GM12892 (cell line): ENCODE data around the gene KCNIP2.

Source experiments
- POLR2A ChIP-seq: IDR thresholded peaks from 2 replicates; pipeline ENCODE4 v1.6.1; 2011; ENCODE audit warnings: low read depth, low read length, control low read depth
- POLR2AphosphoS5 ChIP-seq: IDR thresholded peaks from 2 replicates; pipeline ENCODE4 v1.6.1; 2011; ENCODE audit warnings: low read depth, low read length, control low read depth
- TAF1 ChIP-seq: IDR thresholded peaks from 2 replicates; pipeline ENCODE4 v1.6.1; 2011; ENCODE audit warnings: low read depth, mild to moderate bottlenecking, control low read depth, low read length, borderline replicate concordance

- TF ChIP-seq POLR2AphosphoS5: no peak
- no peak for TF ChIP-seq TAF1
- TF ChIP-seq POLR2A: no peak
These were observed 65.3 kb downstream of the KCNIP2 start for GRCh38 chr10:101778151-101778780.
